MCF 10A (cell line): ENCODE results near the gene IMMP2L. TPM values are rescaled to one million over a fixed set of nuclear protein-coding genes. Genes with fewer than 3 reads are reported as not detected.

Experiments
- BruUV-seq: library from RNA; stranded (reverse); fragments of 400-500 nt; replicated peaks from 2 replicates; lab custom pipeline; 2021; lab: Mats Ljungman, UMichigan
- CTCF ChIA-PET: fragments of 300-600 bp; sonication (Branson Sonifier 250); formaldehyde crosslinking; extraction: SDS; loops from one replicate; lab custom pipeline; 2021; ENCODE audit warnings: antibody characterized with exemption, inconsistent platforms; lab: Yijun Ruan, JAX
- POLR2A ChIA-PET: fragments of 300-600, 350-650 bp; sonication (Branson Sonifier 250); formaldehyde crosslinking; extraction: SDS; loops from one replicate; lab custom pipeline; 2020; ENCODE audit warnings: antibody characterized with exemption, inconsistent platforms; lab: Yijun Ruan, JAX
- DNase-seq: peaks from one replicate; pipeline ENCODE4 v3.0.0-alpha.2; 2018; ENCODE audit not compliant: unreplicated experiment
- H3K27ac Mint-ChIP-seq: one replicate; pipeline ENCODE4 v1.8.0; 2022; ENCODE audit warnings: mild to moderate bottlenecking, low read depth, mixed read lengths; ENCODE audit not compliant: unreplicated experiment
- H3K27me3 Mint-ChIP-seq: one replicate; pipeline ENCODE4 v1.8.0; 2022; ENCODE audit warnings: mixed read lengths; ENCODE audit not compliant: insufficient read depth, unreplicated experiment
- H3K36me3 Mint-ChIP-seq: one replicate; pipeline ENCODE4 v1.8.0; 2022; ENCODE audit warnings: mild to moderate bottlenecking, moderate library complexity, mixed read lengths; ENCODE audit not compliant: insufficient read depth, unreplicated experiment
- H3K4me1 Mint-ChIP-seq: one replicate; pipeline ENCODE4 v1.8.0; 2022; ENCODE audit warnings: mixed read lengths; ENCODE audit not compliant: insufficient read depth, unreplicated experiment
- H3K4me3 Mint-ChIP-seq: one replicate; pipeline ENCODE4 v1.8.0; 2022; ENCODE audit warnings: mild to moderate bottlenecking, moderate library complexity, mixed read lengths; ENCODE audit not compliant: unreplicated experiment
- H3K9me3 Mint-ChIP-seq: one replicate; pipeline ENCODE4 v1.8.0; 2022; ENCODE audit warnings: mixed read lengths; ENCODE audit not compliant: unreplicated experiment
- intact Hi-C: fragments of 100-400 bp; cut with micrococcal nuclease; formaldehyde crosslinking; loops from 2 replicates; pipeline ENCODE4 v1.14.1; 2022
- total RNA-seq: library from RNA; stranded (reverse); gene quantifications from 2 replicates; pipeline ENCODE4 v1.2.3, GENCODE V29; 2022
- TF ChIP-seq, protein P1 (sequence below): fragments of 200-600 bp; IDR thresholded peaks from one replicate; pipeline ENCODE4 v1.8.0; 2022; ENCODE audit warnings: antibody characterized with exemption, mild to moderate bottlenecking; ENCODE audit not compliant: unreplicated experiment

IMMP2L gene
- total RNA-seq, 1 experiment from 2014 or later = 23.7 TPM

DNA sequence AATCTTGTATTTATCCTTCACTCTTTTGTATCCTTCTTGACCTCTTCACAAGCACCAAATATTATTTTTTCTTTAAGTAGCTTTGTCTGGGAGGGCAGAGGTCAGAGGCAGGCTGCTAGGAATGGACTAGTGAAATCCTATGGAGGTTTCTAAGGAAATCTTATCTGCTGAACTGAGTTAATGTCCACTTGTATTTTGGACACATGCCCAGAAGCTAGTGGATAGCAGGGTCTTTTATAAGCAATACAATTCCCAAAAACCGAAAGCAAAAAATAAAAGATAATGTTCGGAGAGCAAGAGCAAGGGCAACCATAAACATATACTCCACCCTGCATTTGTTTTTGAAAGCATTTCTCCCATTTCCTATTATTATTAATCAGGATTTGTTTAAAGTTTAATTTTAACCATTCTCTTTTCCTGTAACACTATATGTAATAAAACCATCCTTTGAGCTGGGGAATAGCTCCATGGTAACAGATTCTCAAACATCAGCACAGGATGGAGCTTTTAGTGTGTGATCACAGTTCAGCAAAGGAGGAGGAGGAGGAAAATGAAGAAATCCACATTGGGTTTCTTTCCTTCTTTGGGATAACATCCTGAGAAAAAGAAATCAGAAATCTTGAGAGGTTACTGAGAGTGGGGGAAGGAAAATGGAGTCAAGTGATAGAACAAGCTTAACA is 799.6 kb downstream of the IMMP2L start:
- BruUV-seq = no TSS peak
- TF ChIP-seq, protein P1, sequence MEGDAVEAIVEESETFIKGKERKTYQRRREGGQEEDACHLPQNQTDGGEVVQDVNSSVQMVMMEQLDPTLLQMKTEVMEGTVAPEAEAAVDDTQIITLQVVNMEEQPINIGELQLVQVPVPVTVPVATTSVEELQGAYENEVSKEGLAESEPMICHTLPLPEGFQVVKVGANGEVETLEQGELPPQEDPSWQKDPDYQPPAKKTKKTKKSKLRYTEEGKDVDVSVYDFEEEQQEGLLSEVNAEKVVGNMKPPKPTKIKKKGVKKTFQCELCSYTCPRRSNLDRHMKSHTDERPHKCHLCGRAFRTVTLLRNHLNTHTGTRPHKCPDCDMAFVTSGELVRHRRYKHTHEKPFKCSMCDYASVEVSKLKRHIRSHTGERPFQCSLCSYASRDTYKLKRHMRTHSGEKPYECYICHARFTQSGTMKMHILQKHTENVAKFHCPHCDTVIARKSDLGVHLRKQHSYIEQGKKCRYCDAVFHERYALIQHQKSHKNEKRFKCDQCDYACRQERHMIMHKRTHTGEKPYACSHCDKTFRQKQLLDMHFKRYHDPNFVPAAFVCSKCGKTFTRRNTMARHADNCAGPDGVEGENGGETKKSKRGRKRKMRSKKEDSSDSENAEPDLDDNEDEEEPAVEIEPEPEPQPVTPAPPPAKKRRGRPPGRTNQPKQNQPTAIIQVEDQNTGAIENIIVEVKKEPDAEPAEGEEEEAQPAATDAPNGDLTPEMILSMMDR = no peak
- DNase-seq = no peak
- Mint-ChIP-seq H3K4me1 (no peaks in the 10 kb centered on the region), H3K27me3 (no peaks in the 10 kb centered on the region), H3K36me3 (no peaks in the 10 kb centered on the region), H3K27ac (no peak overlapping the region), H3K9me3 (no peaks in the 10 kb centered on the region), H3K4me3 (no peak overlapping the region)
- intact Hi-C loops = no loop called here
- ChIA-PET CTCF (no interaction called here), POLR2A (no interaction called here)

DNA sequence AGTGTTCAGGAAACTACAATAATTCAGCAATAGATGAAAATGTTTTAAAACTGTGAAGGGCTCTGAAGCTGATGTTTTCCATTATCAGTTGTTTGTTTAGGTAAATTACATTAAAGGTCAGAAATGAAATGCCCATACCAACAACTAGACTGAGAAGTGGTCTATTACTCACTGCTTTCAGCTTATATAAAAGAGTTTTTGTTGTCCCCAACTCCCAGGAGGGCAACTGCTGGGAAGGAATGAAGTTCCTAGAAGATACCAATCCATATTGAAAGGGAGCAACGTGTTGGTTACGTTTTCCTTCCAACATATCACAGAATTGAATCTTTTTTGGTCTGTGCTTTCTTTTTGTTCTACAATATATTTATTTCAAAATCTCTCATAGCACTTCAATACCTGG is 802.0 kb downstream of the IMMP2L start:
- H3K4me3 Mint-ChIP-seq = no peak overlapping the region
- TF ChIP-seq, protein P1 = no peak
- CTCF ChIA-PET = interaction anchor here (1.7 kb wide), 1 partner anchor 9 kb away, joined by 4 read pairs; no protein-coding TSS in a partner anchor
- no peaks in the 10 kb centered on the region for H3K27me3 Mint-ChIP-seq
- POLR2A ChIA-PET = no interaction called here
- DNase-seq = no peak
- H3K4me1 Mint-ChIP-seq = no peaks in the 10 kb centered on the region
- H3K9me3 Mint-ChIP-seq = no peaks in the 10 kb centered on the region
- no peak overlapping the region for H3K27ac Mint-ChIP-seq
- H3K36me3 Mint-ChIP-seq = no peaks in the 10 kb centered on the region
- intact Hi-C loops = no loop called here
- no TSS peak for BruUV-seq

DNA sequence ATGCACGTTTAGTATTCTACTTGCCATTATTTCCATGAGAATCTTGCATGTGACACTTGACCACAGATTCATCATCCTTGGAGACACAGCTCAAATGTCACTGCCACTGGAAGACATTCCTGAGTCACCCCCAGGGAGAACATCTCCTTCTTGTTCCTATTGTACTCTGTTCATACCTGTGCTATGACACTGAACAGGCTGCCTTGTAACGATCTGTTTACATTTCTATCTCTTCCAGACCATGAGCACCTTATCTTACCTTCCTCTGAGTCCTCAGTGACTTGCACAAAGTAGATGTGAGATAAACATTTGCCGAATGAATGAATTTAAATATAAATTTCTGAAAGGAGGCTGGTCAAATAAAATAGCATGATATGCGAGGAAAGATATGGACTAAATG is 803.2 kb downstream of the IMMP2L start:
- Mint-ChIP-seq H3K4me3 (no peak overlapping the region), H3K36me3 (no peaks in the 10 kb centered on the region), H3K4me1 (no peaks in the 10 kb centered on the region), H3K27me3 (no peaks in the 10 kb centered on the region), H3K9me3 (no peaks in the 10 kb centered on the region), H3K27ac (no peak overlapping the region)
- intact Hi-C loops = no loop called here
- TF ChIP-seq, protein P1 = no peak
- ChIA-PET POLR2A (no interaction called here), CTCF (no interaction called here)
- no peak for DNase-seq
- BruUV-seq = no TSS peak

DNA sequence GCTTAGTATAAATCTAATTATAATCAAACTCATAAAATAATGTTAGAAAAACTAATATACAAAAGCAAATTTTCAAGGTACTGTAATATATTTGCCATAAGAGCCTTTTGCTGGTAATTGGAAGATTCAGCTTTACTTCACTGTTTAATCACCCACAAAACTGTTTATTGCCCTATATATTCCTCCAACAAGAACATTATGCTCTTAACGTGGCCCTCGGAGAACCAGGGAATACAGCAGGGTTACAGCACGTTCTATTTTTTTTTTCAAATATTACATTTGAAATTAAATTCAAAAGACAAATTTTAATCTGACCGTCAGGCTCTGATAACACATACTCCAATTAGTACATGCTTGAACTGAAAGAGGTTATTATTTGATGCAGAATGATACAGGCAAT is 807.6 kb downstream of the IMMP2L start:
- intact Hi-C loops = no loop called here
- H3K9me3 Mint-ChIP-seq = no peaks in the 10 kb centered on the region
- DNase-seq = no peak
- H3K36me3 Mint-ChIP-seq = no peaks in the 10 kb centered on the region
- no TSS peak for BruUV-seq
- no peak overlapping the region for H3K27ac Mint-ChIP-seq
- TF ChIP-seq, protein P1 = no peak
- ChIA-PET POLR2A (no interaction called here), CTCF (interaction anchor here (0.6 kb wide), 1 partner anchor 371 kb away, joined by 4 read pairs; no protein-coding TSS in a partner anchor)
- H3K4me3 Mint-ChIP-seq = no peak overlapping the region
- H3K4me1 Mint-ChIP-seq = no peaks in the 10 kb centered on the region
- no peaks in the 10 kb centered on the region for H3K27me3 Mint-ChIP-seq
